CD4-positive, alpha-beta T cell treated with Interleukin-15 for 1 hour (primary cell): ENCODE measurements around the gene SH3RF3.

ENCODE experiments used
- DNase-seq: peaks from one replicate; pipeline ENCODE4 v3.0.0-alpha.2; 2020

Gene SH3RF3

GRCh38 chr2:109513749-109514588, 385.0 kb downstream of the SH3RF3 start:
- DNase-seq, result no peak

- no peak for DNase-seq
These were observed 385.9 kb downstream of the SH3RF3 start for GRCh38 chr2:109514857-109515256.

GRCh38 chr2:109516445-109517117, 387.6 kb downstream of the SH3RF3 start:
- DNase-seq, result no peak

- DNase-seq, result no peak
These were observed 388.3 kb downstream of the SH3RF3 start for GRCh38 chr2:109517118-109517889.

GRCh38 chr2:109519513-109519912, 390.5 kb downstream of the SH3RF3 start:
- no peak for DNase-seq

- no peak for DNase-seq
These were observed 392.4 kb downstream of the SH3RF3 start for GRCh38 chr2:109521233-109522062.

GRCh38 chr2:109522063-109522374, 393.0 kb downstream of the SH3RF3 start:
- DNase-seq, result no peak

- DNase-seq, result peak; percentile 13
These were observed 394.1 kb downstream of the SH3RF3 start for GRCh38 chr2:109523121-109523520.

GRCh38 chr2:109523536-109524361, 394.7 kb downstream of the SH3RF3 start:
- peak; percentile 16 for DNase-seq

GRCh38 chr2:109525836-109526235, 396.8 kb downstream of the SH3RF3 start:
- DNase-seq, result peak; percentile 2

- DNase-seq, result peak; percentile 10
These were observed 397.5 kb downstream of the SH3RF3 start for GRCh38 chr2:109526442-109526970.

- DNase-seq, result no peak
These were observed 398.1 kb downstream of the SH3RF3 start for GRCh38 chr2:109527079-109527478.

- DNase-seq, result no peak
These were observed 399.1 kb downstream of the SH3RF3 start for GRCh38 chr2:109527846-109528705.

- DNase-seq, result no peak
These were observed 400.0 kb downstream of the SH3RF3 start for GRCh38 chr2:109528811-109529501.

GRCh38 chr2:109529532-109530449, 400.8 kb downstream of the SH3RF3 start:
- no peak for DNase-seq

GRCh38 chr2:109530712-109531111, 401.7 kb downstream of the SH3RF3 start:
- no peak for DNase-seq

GRCh38 chr2:109531221-109531620, 402.2 kb downstream of the SH3RF3 start:
- DNase-seq, result no peak

- DNase-seq, result no peak
These were observed 403.1 kb downstream of the SH3RF3 start for GRCh38 chr2:109531896-109532727.
